DOHH2 (cell line): ENCODE results near the gene RRP8.

Experiments
- H3F3A ChIP-seq: fragments of 200-600 bp; sonication (generic), shearing (Covaris generic); 2 replicates; pipeline ENCODE4 v1.6.0; 2016; ENCODE audit warnings: antibody characterized with exemption, mild to moderate bottlenecking; ENCODE audit not compliant: control insufficient read depth, insufficient read depth
- H3K27ac ChIP-seq: fragments of 200-600 bp; sonication (generic); 2 replicates; pipeline ENCODE4 v1.5.1; 2014; ENCODE audit warnings: low read depth, mild to moderate bottlenecking, low read length, moderate library complexity
- H3K27me3 ChIP-seq: fragments of 200-600 bp; sonication (generic); 2 replicates; pipeline ENCODE4 v1.6.1; 2014; ENCODE audit warnings: mild to moderate bottlenecking, low read length, mixed read lengths; ENCODE audit not compliant: control insufficient read depth
- H3K36me3 ChIP-seq: fragments of 200-600 bp; sonication (generic); 2 replicates; pipeline ENCODE4 v1.6.1; 2014; ENCODE audit warnings: mild to moderate bottlenecking, low read length, moderate library complexity, mixed read lengths; ENCODE audit not compliant: control insufficient read depth
- H3K4me1 ChIP-seq: fragments of 200-600 bp; sonication (generic); 2 replicates; pipeline ENCODE4 v1.6.1; 2014; ENCODE audit warnings: mild to moderate bottlenecking, low read length, mixed read lengths; ENCODE audit not compliant: control insufficient read depth
- H3K4me2 ChIP-seq: fragments of 200-600 bp; sonication (generic); 2 replicates; pipeline ENCODE4 v1.6.0; 2014; ENCODE audit warnings: mild to moderate bottlenecking, low read length, moderate library complexity
- H3K4me3 ChIP-seq: fragments of 200-600 bp; sonication (generic); 2 replicates; pipeline ENCODE4 v1.5.1; 2014; ENCODE audit warnings: mild to moderate bottlenecking, low read length, mixed read lengths
- H3K79me2 ChIP-seq: fragments of 200-600 bp; sonication (generic); 2 replicates; pipeline ENCODE4 v1.6.1; 2014; ENCODE audit warnings: mild to moderate bottlenecking, low read length, mixed read lengths; ENCODE audit not compliant: control insufficient read depth
- H3K9me2 ChIP-seq: fragments of 200-600 bp; sonication (generic); replicated peaks from 2 replicates; pipeline ENCODE4 v1.6.1; 2014; ENCODE audit warnings: mild to moderate bottlenecking, low read length, mixed read lengths; ENCODE audit not compliant: control insufficient read depth
- H3K9me3 ChIP-seq: fragments of 200-600 bp; sonication (generic); 2 replicates; pipeline ENCODE4 v1.6.1; 2014; ENCODE audit warnings: antibody characterized with exemption, low read length, mixed read lengths; ENCODE audit not compliant: control insufficient read depth, insufficient read depth
- H4K20me1 ChIP-seq: fragments of 200-600 bp; sonication (generic); 2 replicates; pipeline ENCODE4 v1.6.0; 2014; ENCODE audit warnings: low read depth, mild to moderate bottlenecking, antibody characterized with exemption, low read length, moderate library complexity; ENCODE audit not compliant: control insufficient read depth, insufficient read depth
- EZH2phosphoT487 ChIP-seq: fragments of 200-600 bp; sonication (generic); IDR thresholded peaks from 2 replicates; pipeline ENCODE4 v1.6.1; 2017; ENCODE audit warnings: borderline replicate concordance, mild to moderate bottlenecking, antibody characterized with exemption, low read length, moderate library complexity, mixed read lengths
- TF ChIP-seq, protein P1 (sequence below): fragments of 200-600 bp; sonication (generic); IDR thresholded peaks from one replicate; pipeline ENCODE4 v1.5.1; 2014; ENCODE audit warnings: antibody characterized with exemption, mild to moderate bottlenecking, low read depth, low read length; ENCODE audit not compliant: poor library complexity, severe bottlenecking

The RRP8 gene

DNA sequence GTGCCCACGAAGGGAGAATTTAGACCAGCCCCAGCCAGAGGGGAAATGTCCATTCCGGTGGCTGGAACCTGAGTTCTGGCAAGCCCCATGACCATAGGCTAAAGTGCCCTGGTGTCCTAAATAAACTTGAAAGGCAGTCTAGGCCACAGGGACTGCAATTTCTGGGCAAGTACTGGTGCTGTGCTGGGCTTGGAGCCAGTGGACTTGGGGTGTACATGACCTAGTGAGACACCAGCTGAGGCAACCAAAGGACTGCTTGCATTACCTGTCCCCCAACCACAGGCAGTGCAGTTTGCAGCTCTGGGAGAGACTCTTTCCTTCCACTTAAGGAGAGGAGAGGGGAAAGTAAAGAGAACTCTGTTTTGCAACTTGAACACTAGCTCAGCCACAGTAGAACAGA is 23.7 kb downstream of the RRP8 start:
- TF ChIP-seq, protein P1, sequence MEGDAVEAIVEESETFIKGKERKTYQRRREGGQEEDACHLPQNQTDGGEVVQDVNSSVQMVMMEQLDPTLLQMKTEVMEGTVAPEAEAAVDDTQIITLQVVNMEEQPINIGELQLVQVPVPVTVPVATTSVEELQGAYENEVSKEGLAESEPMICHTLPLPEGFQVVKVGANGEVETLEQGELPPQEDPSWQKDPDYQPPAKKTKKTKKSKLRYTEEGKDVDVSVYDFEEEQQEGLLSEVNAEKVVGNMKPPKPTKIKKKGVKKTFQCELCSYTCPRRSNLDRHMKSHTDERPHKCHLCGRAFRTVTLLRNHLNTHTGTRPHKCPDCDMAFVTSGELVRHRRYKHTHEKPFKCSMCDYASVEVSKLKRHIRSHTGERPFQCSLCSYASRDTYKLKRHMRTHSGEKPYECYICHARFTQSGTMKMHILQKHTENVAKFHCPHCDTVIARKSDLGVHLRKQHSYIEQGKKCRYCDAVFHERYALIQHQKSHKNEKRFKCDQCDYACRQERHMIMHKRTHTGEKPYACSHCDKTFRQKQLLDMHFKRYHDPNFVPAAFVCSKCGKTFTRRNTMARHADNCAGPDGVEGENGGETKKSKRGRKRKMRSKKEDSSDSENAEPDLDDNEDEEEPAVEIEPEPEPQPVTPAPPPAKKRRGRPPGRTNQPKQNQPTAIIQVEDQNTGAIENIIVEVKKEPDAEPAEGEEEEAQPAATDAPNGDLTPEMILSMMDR: no peak
- no peak for TF ChIP-seq EZH2phosphoT487
- peaks cover 13% of the 10 kb centered on the region for H3K9me3 ChIP-seq
- no peaks in the 10 kb centered on the region for H3K27me3 ChIP-seq

DNA sequence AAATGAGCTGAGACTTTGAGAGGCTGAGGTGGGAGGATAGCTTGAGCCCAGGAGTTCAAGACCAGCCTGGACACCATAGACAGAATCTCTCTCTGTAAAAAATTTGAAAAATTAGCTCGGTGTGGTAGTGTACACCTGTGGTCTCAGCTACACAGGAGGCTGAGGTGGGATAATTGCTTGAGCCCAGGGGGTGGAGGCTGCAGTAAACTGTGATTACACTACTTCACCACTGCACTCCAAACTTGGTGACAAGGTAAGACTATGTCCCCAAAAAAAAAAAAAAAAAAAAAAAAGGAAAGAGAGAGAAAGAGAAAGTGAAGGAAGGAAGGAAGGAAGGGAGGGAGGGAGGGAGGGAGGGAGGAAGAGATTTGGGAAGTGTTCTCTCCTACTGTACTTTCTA is 25.3 kb downstream of the RRP8 start:
- Histone ChIP-seq H4K20me1 (no peaks in the 10 kb centered on the region), H3K27me3 (no peaks in the 10 kb centered on the region), H3K79me2 (peaks cover 11% of the 10 kb centered on the region), H3K4me2 (no peak overlapping the region), H3K27ac (no peak overlapping the region), H3K4me1 (no peaks in the 10 kb centered on the region), H3K4me3 (no peak overlapping the region), H3F3A (0 out of 2 replicates have a peak, but pooled peaks cover 2% of the 10 kb centered on the region), H3K36me3 (0 out of 2 replicates have a peak, but pooled peaks cover 4% of the 10 kb centered on the region), H3K9me3 (no peaks in the 10 kb centered on the region; the same call in 1 of the 2 replicates), H3K9me2 (no peaks in the 10 kb centered on the region)
- no peak for TF ChIP-seq EZH2phosphoT487
- TF ChIP-seq, protein P1: no peak

More for the DNA sequence above, 23.7 kb downstream of the RRP8 start:
- H3F3A ChIP-seq: 0 out of 2 replicates have a peak, but pooled peaks cover 2% of the 10 kb centered on the region
- no peaks in the 10 kb centered on the region for H3K4me1 ChIP-seq
- peaks cover 25% of the 10 kb centered on the region for H3K79me2 ChIP-seq
- no peak overlapping the region for H3K4me2 ChIP-seq
- no peaks in the 10 kb centered on the region for H3K9me2 ChIP-seq
- H3K4me3 ChIP-seq: no peak overlapping the region
- H3K36me3 ChIP-seq: peaks cover 10% of the 10 kb centered on the region; the same call in 1 of the 2 replicates
- no peaks in the 10 kb centered on the region for H4K20me1 ChIP-seq
- H3K27ac ChIP-seq: no peak overlapping the region

DNA sequence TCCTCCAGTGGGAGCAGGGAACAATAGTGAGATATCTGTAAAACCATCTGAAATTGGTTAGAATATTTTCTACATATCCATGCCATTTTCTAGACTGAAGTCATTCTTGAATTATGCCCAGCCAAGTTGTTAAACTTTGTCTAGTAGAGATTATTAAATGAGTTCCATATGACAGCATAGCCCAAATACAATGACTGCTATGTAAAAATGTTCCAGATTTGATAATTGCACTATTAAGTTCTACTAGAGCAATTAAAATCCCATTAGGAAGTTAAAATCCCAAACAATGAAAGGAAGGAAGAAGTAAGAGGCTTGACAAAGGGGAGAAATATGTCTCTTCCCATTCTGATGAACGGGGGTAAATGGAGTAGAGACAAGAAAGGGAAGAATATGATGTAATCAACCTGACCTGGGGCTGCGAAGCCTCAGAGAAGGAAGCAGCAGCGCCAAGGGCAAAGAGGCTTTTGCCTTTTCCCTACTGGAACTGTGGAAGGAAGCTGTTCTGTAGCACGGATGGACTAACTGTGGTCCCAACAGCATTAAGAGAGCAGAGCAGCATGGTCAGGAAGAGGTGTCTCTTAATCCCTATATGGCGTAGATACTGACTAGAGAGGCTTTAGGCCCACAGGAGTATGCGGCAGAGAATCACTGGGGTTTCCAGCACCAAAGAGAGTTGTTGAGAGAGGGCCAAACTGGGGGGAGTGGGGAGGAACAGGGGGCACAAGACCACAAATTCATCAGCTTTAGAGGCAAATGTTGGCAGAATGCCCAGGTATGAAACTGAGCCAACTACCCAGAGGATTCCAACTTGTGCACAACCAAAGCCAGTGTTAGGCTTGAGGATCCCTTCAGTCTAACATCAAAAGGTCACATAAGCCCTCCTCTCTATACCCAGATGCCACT is 26.7 kb downstream of the RRP8 start:
- no peaks in the 10 kb centered on the region for H3K27me3 ChIP-seq
- no peaks in the 10 kb centered on the region for H4K20me1 ChIP-seq
- H3K79me2 ChIP-seq: peaks cover 4% of the 10 kb centered on the region; the same call in 1 of the 2 replicates
- no peak overlapping the region for H3K4me2 ChIP-seq
- H3F3A ChIP-seq: 0 out of 2 replicates have a peak, but pooled peaks cover 2% of the 10 kb centered on the region
- H3K9me2 ChIP-seq: no peaks in the 10 kb centered on the region
- H3K36me3 ChIP-seq: 0 out of 2 replicates have a peak, but pooled peaks cover 4% of the 10 kb centered on the region
- no peaks in the 10 kb centered on the region for H3K9me3 ChIP-seq
- TF ChIP-seq, protein P1: no peak
- no peak for TF ChIP-seq EZH2phosphoT487
- no peaks in the 10 kb centered on the region for H3K4me1 ChIP-seq
- H3K27ac ChIP-seq: no peak overlapping the region
- H3K4me3 ChIP-seq: no peak overlapping the region
